ENCODE data around the gene FAM149B1. TPM values are rescaled to one million over a fixed set of nuclear protein-coding genes. Genes with fewer than 3 reads are reported as not detected.

Gene FAM149B1
- total RNA-seq, result 32.4 and 38.0 TPM in 2 replicates

DNA sequence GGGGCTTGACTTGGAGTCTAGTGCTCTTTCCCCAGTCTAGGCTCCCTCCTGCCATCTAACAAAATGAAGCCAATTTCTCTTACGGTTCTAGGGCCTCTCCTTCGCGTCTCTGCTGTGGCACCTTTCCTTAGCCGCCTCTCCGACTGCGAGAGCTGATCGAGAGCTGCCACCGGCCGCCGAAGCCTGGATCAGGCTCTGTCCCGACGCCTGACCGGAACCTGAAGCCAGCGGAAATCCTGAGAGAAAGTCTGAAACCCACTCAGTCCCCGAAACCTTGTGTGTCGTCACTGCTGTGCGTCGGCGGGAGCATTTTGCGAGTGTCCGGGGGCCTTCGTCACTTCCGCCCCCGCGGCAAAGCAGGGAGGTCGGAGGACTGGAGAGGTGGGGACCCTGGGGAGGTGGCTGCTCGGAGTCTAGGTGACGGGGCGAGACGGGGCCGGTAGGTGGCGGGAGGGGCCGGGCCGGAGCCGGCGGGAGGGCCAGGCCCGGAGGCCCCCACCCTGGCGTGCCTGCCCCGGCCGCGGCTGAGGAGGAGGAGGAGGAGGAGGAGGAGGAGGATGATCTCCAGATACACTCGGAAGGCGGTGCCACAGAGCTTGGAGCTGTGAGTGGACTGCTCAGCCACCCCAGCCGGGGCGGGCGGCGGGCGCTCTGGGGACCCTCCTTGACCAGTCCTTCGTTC is at the start of gene FAM149B1, which contains the start of gene ECD:
Gene FAM149B1, plus strand, starts transcription at position 337 of the 682 bp plus-strand sequence. Its CDS starts 221 bp downstream, at position 558.
Gene ECD, minus strand, starts transcription at position 226 of the 682 bp plus-strand sequence. CDS start 4,071 bp downstream, outside the sequence.

GRCh38 chr10:73246646-73247508 is 79.0 kb downstream of the FAM149B1 start, which contains the start of gene DNAJC9:
DNAJC9 (minus strand) TSS chr10:73247255; CDS start chr10:73247189, 66 bp downstream.

DNA sequence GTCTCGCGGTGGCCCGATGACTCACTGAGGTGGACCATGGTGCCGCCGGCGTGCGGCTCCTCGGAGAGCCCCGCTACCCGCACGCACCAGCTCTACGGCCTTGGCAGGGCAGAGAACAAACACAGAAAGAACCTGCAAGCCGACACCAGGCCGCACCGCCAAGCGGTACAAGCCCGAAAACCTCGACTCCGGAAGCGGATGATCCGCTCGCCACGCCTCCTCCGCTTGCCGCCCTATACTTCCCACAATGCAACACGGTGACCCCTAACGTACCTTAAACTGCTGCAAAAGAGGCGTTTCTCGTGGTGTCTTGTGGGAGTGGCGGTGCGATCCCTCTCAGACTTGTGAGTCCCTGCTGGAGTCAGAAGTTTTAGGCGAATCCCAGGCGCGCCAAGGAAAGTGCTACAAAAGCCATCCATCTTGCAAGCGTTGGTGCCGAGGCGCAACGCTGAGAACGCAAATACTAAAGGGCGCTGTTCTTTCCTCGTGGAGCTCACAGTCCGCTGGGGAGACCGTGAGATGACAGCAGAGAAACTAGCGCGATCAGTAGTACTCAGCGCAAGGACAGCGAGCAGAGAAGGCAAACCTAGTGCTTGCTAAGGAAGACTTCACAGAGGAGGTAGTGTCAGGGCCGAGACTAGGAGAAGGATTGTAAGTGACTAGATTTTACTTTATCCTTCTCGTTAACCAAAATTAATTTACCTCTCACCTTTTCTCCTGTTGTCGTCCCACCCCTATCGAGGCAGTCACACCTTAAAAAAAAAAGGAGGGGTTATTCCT is 84.7 kb downstream of the FAM149B1 start, which contains the start of gene MRPS16:
Gene MRPS16, minus strand, starts transcription at position 200 of the 780 bp plus-strand sequence. Its CDS starts 162 bp downstream, at position 38.

Other genes with a start within 250 kb of the FAM149B1 start
- not detected in 2 replicates for gene PLA2G12B, start 213.3 kb upstream of the FAM149B1 start, total RNA-seq
- 977 and 1,438 TPM in 2 replicates for gene P4HA1, start 71.3 kb upstream of the FAM149B1 start, total RNA-seq
- 0.30 and 1.1 TPM in 2 replicates for gene NUDT13, start 57.7 kb upstream of the FAM149B1 start, total RNA-seq
- 24.1 and 30.6 TPM in 2 replicates for gene ECD, start 111 bp upstream of the FAM149B1 start, total RNA-seq
- 22.0 and 34.3 TPM in 2 replicates for gene DNAJC9, start 79.1 kb downstream of the FAM149B1 start, total RNA-seq
- 45.4 and 54.6 TPM in 2 replicates for gene MRPS16, start 84.5 kb downstream of the FAM149B1 start, total RNA-seq
- 0.97 and 1.5 TPM in 2 replicates for gene CFAP70, start 190.7 kb downstream of the FAM149B1 start, total RNA-seq
- 103 and 121 TPM in 2 replicates for gene ANXA7, start 245.9 kb downstream of the FAM149B1 start, total RNA-seq

Measured in smooth muscle cell of the umbilical artery (primary cell).